UCSD-AML1 (cell line): ENCODE data around the gene MGLL.

Experiments
- DNase-seq: peaks from one replicate; lab custom pipeline; 2025; ENCODE audit not compliant: unreplicated experiment; lab: John Stamatoyannopoulos, UW

The MGLL gene

GRCh38 chr3:127822041-127822681 lies at the start of gene MGLL:
MGLL (minus strand) TSS chr3:127822515; CDS start chr3:127822318, 197 bp downstream.
- no peak for DNase-seq

GRCh38 chr3:127870156-127870555 lies 47.8 kb upstream of the MGLL start:
- no peak for DNase-seq

DNA sequence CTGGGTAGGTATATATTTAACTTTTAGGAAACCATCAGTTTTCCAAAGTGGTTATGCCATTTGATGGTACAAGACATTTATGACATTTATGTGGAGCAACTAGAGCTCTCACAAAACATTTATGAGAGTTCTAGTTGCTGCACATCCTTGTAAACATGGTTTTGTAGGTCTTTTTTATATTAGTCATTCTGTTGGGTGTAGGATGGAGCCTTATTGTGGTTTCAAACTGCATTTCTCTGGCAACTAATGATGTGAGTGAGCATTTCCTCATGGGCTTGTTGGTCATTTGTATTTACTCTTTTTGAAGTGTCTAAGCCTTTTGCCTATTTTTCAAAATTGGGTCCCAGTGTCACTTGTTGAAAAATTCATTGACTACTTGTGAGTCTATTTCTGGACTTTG lies 45.7 kb upstream of the MGLL start:
- no peak for DNase-seq

- no peak for DNase-seq
Measured at GRCh38 chr3:127867412-127867811, 45.1 kb upstream of the MGLL start.

- no peak for DNase-seq
Measured at GRCh38 chr3:127865941-127866340, 43.6 kb upstream of the MGLL start.

- DNase-seq = no peak
Measured at GRCh38 chr3:127860211-127860696, 37.9 kb upstream of the MGLL start.

GRCh38 chr3:127859730-127860129 lies 37.4 kb upstream of the MGLL start:
- DNase-seq = no peak

GRCh38 chr3:127858937-127859336 lies 36.6 kb upstream of the MGLL start:
- no peak for DNase-seq

GRCh38 chr3:127858521-127858920 lies 36.2 kb upstream of the MGLL start:
- DNase-seq = no peak

DNA sequence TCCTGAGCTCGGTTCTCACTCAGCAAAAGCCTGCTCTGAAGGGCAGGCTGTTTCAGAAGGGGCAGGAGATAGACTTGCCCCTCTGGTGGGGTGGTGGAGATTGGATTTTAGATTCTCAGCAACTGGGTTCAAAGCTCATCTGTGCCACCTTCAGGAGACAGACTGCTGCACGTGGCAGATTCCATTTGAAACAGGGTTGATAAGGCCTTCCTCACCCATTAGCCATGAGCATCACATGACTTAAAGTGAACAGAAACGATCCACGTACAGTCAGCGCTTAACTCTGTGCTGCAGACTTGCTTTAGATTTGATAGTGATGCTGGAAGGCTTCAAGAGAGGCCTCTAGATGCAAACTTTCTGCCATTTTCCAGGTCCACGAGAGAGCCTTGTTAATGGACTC lies 35.0 kb upstream of the MGLL start:
- no peak for DNase-seq

DNA sequence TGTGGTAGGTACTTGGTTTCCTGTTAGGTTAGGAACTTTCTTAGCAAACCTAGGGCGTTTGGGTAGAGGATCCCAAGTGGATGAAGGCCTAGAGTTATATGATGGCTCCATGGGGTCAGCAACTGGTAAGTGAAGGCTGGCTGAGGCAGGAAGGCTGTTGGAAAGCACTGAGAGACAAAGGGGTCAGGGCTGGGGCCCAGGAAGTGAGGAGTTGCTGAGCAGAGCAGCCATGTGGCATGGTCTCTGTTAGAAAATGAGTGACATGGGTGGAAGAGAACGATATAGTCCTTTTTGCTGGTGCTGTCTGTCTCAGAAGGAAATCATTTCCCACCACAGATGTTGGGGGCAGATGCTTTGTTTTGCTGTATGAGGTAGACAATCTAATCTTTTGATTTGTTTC lies 34.5 kb upstream of the MGLL start:
- no peak for DNase-seq

DNA sequence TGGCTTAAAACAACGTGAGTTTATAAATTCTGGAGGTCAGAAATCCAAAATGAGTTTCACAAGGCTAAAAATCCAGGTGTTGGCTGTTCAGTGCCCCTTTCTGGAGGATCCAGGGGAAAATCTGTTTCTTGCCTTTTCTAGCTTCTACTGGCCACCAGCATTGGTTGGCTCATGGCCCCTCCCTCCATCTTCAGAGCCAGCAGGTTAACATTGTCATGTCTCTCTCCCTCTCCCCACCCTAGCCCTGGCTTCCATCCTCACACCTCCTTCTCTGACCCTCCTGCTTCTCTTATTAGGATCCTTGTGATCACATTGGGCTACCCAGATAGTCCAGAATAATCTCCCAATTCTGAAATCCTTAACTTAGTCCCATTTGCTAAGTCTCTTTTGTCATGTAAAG lies 32.9 kb upstream of the MGLL start:
- no peak for DNase-seq

DNA sequence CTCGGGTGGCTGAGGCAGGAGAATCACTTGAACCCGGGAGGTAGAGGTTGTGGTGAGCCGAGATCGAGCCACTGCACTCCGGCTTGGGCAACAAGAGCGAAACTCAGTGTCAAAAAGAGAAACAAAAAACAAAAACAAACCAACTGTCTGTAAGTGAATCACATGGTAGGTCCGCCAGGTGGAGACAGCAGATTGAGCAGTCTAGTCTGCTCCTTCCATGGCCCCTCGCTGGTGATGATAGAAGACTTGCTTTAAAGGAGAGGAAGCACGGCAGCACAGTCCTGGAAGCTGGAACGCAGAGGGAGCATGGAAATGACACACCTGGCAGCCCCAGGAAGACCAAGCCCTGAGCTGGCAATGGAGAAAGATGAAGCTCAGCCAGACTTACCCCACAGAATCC lies 31.4 kb upstream of the MGLL start:
- DNase-seq = no peak

- DNase-seq = no peak
Measured at GRCh38 chr3:127851899-127852298, 29.6 kb upstream of the MGLL start.

DNA sequence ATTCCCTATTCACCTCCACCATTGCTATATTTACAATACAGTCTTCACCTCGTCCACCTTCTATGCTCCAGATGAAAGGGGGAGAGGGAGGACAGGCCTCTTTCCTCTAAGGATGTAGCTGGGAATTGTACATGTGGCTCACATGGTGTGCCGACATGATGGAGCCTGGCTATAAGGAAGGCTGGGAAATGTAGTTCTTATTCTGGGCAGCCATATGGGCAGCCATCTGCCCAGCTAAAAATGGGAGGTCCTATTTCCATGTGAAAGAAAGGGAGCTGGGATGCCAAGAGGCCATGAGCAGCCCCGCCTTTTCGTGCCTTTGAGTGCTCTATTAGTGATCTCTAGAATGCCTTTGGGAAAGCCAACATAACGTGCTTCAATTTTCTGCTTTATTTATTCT lies 27.1 kb upstream of the MGLL start:
- no peak for DNase-seq

DNA sequence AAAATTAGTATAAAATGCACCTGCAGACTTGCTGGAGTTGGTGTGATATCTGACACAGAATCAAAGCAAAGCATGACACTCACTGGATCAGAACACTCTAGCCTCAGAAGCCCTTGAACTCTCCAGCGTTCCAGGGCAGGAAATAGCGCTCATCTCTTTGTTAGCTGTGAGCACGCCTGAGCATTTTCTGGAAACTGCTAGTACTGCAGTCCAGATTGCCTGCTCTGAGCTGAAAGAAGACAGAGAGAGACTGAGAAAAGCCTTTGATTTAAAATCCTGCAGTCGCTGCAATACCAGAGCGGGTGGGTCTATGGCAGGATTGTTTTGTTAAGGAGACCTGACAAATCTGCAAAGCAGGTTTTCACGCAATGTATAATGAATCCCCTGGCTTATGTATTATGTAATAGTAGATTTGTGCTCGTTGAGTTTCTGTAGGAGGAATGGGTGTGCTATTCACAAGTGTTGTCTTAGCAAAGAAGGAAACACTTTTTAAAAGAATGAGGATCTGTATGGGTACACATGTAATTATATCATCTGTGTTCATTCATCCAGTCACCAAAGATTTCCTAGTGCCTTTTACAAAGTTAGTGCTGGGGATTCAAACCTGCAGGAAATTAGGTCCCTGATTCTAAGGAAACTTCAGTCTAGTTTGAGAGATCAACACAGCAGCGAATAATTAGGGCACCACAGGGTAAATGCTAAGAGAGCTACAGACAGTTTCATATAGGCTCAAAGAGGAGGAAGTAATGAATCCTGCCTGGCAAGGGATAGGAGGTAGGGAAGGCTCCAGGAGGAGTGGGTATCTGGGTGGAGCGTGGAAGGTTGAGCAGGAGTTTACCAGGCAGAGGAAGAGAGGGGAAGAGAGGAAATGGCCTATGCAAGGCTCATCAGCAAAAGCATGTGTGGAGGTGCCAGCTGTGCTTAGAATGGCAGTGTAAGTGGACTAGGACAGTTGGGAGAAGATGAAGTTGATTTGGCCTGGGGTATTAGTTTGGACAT lies 26.1 kb upstream of the MGLL start:
- DNase-seq = no peak

DNA sequence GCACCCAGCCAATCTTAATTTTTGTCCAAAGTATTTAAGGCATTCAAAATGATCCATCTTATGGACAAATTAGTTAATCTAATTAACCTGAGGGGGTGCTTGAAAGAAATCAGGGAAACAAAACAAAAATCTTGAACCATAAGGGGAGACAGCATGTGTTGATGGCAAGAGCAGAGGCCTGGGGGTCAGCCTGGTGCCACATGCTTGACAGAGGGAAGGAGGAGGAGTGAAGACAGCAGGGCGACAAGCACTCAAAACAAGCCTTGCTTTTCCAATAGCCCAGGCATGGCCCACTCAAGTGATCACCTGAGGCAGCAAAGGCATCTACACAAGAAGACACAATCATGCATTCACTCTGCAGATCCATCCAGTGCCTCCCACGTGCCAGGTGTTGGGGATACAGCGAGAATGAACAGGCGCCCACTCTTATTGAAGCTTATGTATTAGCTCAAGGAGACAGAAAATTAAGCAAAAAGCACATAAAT lies 25.0 kb upstream of the MGLL start:
- no peak for DNase-seq

- no peak for DNase-seq
Measured at GRCh38 chr3:127846576-127846975, 24.3 kb upstream of the MGLL start.

DNA sequence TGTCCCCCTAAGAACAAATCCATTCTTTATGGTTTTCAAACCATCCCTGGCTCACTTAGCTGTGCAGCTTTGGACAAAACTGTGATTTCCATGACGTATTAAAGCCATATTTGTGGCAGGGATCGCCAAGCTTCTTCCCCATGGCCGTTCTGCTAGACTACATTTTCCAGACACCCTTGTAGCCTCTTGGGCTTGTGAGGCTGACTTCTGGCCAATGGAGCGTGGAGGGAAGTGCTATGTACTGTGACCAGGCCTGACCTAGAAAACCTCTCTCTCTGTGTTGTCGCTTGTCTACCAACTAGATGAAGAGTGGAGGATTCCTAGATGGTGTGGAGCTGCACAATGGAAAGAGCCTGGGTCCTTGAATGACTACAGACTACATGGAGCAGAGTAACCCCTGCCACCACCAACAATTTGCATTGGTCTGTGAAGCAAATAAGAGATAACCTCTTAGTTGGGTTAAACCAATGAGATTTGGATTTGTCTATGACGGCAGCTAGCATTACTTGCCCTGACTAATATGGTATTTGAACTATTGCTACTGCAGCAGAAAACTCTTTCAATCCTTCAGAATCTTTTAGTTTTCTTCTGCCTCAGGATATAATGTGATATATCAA lies 22.1 kb upstream of the MGLL start:
- no peak for DNase-seq

- DNase-seq = no peak
Measured at GRCh38 chr3:127840671-127841070, 18.4 kb upstream of the MGLL start.

DNA sequence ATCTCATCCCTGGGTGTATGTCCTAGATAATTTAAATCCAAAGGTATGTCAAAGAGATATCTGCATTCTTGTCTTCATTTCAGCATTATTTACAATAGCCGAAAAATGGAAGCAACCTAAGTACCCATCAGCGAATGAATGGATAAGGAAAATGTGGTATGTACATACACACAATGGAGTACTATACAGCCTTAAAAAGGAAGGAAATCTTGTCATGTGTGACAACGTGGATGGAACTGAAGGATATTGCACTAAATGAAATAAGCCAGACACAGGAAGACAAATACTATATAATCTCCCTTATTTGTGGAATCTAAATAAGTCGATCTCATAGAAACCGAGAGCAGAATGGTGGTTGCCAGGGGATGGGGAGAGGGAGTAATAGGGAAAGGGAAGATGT lies 16.8 kb upstream of the MGLL start:
- DNase-seq = no peak
